Panc1 (cell line): ENCODE data around the gene DGKZ. TPM values are rescaled to one million over a fixed set of nuclear protein-coding genes. Genes with fewer than 3 reads are reported as not detected.
A peak's percentile ranks its signal among the peaks of the same experiment; 100 is the strongest.

Experiments used
- ATAC-seq: fragments of 200-7000 bp; cut with Tn5 transposase; 2 replicates; pipeline ENCODE4 v1.9.1; 2020; ENCODE audit warnings: mild to moderate bottlenecking, moderate library complexity
- BruUV-seq: library from RNA; stranded (reverse); fragments of 400-500 nt; replicated peaks from 2 replicates; lab custom pipeline; 2021; lab: Mats Ljungman, UMichigan
- CTCF ChIA-PET: fragments of 300-600 bp; sonication (Branson Sonifier 250); formaldehyde crosslinking; loops from one replicate; lab custom pipeline; 2022; ENCODE audit warnings: antibody characterized with exemption; lab: Charles Lee
- POLR2A ChIA-PET: fragments of 300-600 bp; sonication (Branson Sonifier 250); formaldehyde crosslinking; loops from one replicate; lab custom pipeline; 2022; ENCODE audit warnings: antibody characterized with exemption; lab: Charles Lee
- DNase-seq: peaks from one replicate; pipeline ENCODE4 v3.0.0-alpha.2; 2010; ENCODE audit warnings: low read depth, low spot score
- H3K27ac ChIP-seq: 2 replicates; pipeline ENCODE4 v1.5.1; 2011; ENCODE audit warnings: mild to moderate bottlenecking, low read length, inconsistent platforms
- H3K27me3 ChIP-seq: fragments of 200-500 bp; sonication (Bioruptor generic); 2 replicates; pipeline ENCODE4 v1.6.0; 2014; ENCODE audit warnings: low read length, inconsistent platforms; ENCODE audit not compliant: control insufficient read depth, insufficient read depth
- H3K36me3 ChIP-seq: fragments of 200-500 bp; sonication (Bioruptor generic); 2 replicates; pipeline ENCODE4 v1.5.1; 2014; ENCODE audit warnings: inconsistent platforms, mild to moderate bottlenecking, low read length, moderate library complexity; ENCODE audit not compliant: control insufficient read depth, insufficient read depth
- H3K4me1 ChIP-seq: 2 replicates; pipeline ENCODE4 v1.5.1; 2011; ENCODE audit warnings: inconsistent platforms, mild to moderate bottlenecking, low read length, moderate library complexity; ENCODE audit not compliant: control insufficient read depth, insufficient read depth
- H3K4me3 ChIP-seq, 2 experiments: 2 replicates each; pipeline ENCODE4 v1.5.1; 2011 to 2012; ENCODE audit warnings: low read depth in 2 of 2, low read length in 2 of 2, mild to moderate bottlenecking in 2 of 2, inconsistent platforms in 1 of 2, moderate library complexity in 1 of 2
- H3K9me3 ChIP-seq: fragments of 200-500 bp; sonication (Bioruptor generic); 2 replicates; pipeline ENCODE4 v1.5.1; 2014; ENCODE audit warnings: low read depth, mild to moderate bottlenecking, inconsistent platforms, low read length, moderate library complexity; ENCODE audit not compliant: control insufficient read depth, insufficient read depth
- CTCF ChIP-seq: fragments of 450-650 bp; IDR thresholded peaks from 2 replicates; pipeline ENCODE4 v1.5.1; 2017; ENCODE audit warnings: mild to moderate bottlenecking
- POLR2AphosphoS5 ChIP-seq: IDR thresholded peaks from 2 replicates; pipeline ENCODE4 v1.6.1; 2012; ENCODE audit warnings: mild to moderate bottlenecking, low read depth, low read length, moderate library complexity
- REST ChIP-seq, 2 experiments: IDR thresholded peaks; 2 replicates each; pipeline ENCODE4 v1.6.1; 2011 to 2012; ENCODE audit warnings: low read depth in 2 of 2, control low read depth in 1 of 2, low read length in 1 of 2, mild to moderate bottlenecking in 1 of 2, moderate library complexity in 1 of 2; ENCODE audit not compliant: insufficient read depth in 1 of 2
- SIN3A ChIP-seq: IDR thresholded peaks from 2 replicates; pipeline ENCODE4 v1.6.1; 2012; ENCODE audit warnings: low read depth, mild to moderate bottlenecking, low read length, moderate library complexity, borderline replicate concordance; ENCODE audit not compliant: insufficient read depth
- TCF7L2 ChIP-seq: IDR thresholded peaks from 2 replicates; pipeline ENCODE4 v1.6.1; 2011; ENCODE audit warnings: mild to moderate bottlenecking, low read depth, low read length, inconsistent platforms
- in situ Hi-C: cut with HindIII; loops from 2 replicates; pipeline ENCODE4 v1.10.0; 2016; ENCODE audit warnings: low sequenced_read_pairs, low pct_unique_long_range_greater_than_20kb
- intact Hi-C: fragments of 100-400 bp; cut with micrococcal nuclease; formaldehyde crosslinking; loops from one replicate; pipeline ENCODE4 v1.10.0; 2022; ENCODE audit not compliant: unreplicated experiment
- total RNA-seq: library from RNA; stranded (reverse); gene quantifications from one replicate; pipeline ENCODE4 v1.2.1, GENCODE V29; 2021; ENCODE audit not compliant: unreplicated experiment

The DGKZ gene
- total RNA-seq, 1 experiment from 2014 or later = 104 TPM

GRCh38 chr11:46389450-46390330, 42.4 kb downstream of the DGKZ start:
- ChIA-PET POLR2A (interaction anchor here (0.6 kb wide), 1 partner anchor 294 kb away, joined by 5 read pairs; no protein-coding TSS in a partner anchor), CTCF (interaction anchor here (0.6 to 1.9 kb wide), 4 partner anchors 24 to 293 kb away, joined by 3 to 8 read pairs (median 5); no protein-coding TSS in a partner anchor)
- DNase-seq (no peak), ATAC-seq (peak; percentile 80)
- H3K27me3 ChIP-seq = peaks cover 3% of the 10 kb centered on the region; the same call in 1 of the 2 replicates
- peak in 1 of 2 experiments; percentile 66; a peak in 1 of 4 replicates for TF ChIP-seq REST (IDR thresholded peaks at IDR 0.05; ENCODE audit: insufficient read depth in 1 of 2, low read depth in 2 of 2, low read length in 1 of 2)
- TF ChIP-seq SIN3A = peak; percentile 80
- TF ChIP-seq CTCF = peak; percentile 98
- no peak for TF ChIP-seq POLR2AphosphoS5
- 0 out of 2 replicates have a peak, but pooled peaks have one; percentile 24 for TF ChIP-seq TCF7L2
- BruUV-seq = no TSS peak
- H3K9me3 ChIP-seq = no peaks in the 10 kb centered on the region
- H3K36me3 ChIP-seq = no peaks in the 10 kb centered on the region
- in situ Hi-C loops (no loop called here), intact Hi-C loops (loop anchor here (5.0 kb wide), 1 partner anchor 148 kb away; no protein-coding TSS in a partner anchor)
- peaks cover 17% of the 10 kb centered on the region for H3K4me1 ChIP-seq
- H3K27ac ChIP-seq = no peak overlapping the region; the same call in 1 of the 2 replicates
- H3K4me3 ChIP-seq = peak overlapping the region; percentile 54 to 70

- Histone ChIP-seq H3K27me3 (peaks cover 3% of the 10 kb centered on the region; the same call in 1 of the 2 replicates), H3K9me3 (no peaks in the 10 kb centered on the region), H3K27ac (no peak overlapping the region), H3K4me1 (peaks cover 17% of the 10 kb centered on the region), H3K4me3 (peak overlapping the region; percentile 49 to 70), H3K36me3 (no peaks in the 10 kb centered on the region)
- no peak for DNase-seq
- POLR2A ChIA-PET = interaction anchor here (0.6 kb wide), 1 partner anchor 771 kb away, joined by 5 read pairs; no protein-coding TSS in a partner anchor
- ATAC-seq = no peak
- in situ Hi-C loops = no loop called here
- TF ChIP-seq SIN3A (no peak; the same call in 1 of the 2 replicates), CTCF (no peak), REST (IDR thresholded peaks at IDR 0.05; ENCODE audit: insufficient read depth in 1 of 2, low read depth in 2 of 2, low read length in 1 of 2) (no peak), POLR2AphosphoS5 (no peak), TCF7L2 (no peak)
- intact Hi-C loops = no loop called here
- BruUV-seq = no TSS peak
- CTCF ChIA-PET = interaction anchor here (0.6 to 1.9 kb wide), 3 partner anchors 25 to 139 kb away, joined by 3 to 8 read pairs (median 5); no protein-coding TSS in a partner anchor
These were observed 43.3 kb downstream of the DGKZ start for GRCh38 chr11:46390331-46391171.
